AG10803 (cell line): ENCODE data around the gene JOSD2.

ENCODE experiments used
- DNase-seq: peaks from one replicate; pipeline ENCODE4 v3.0.0; 2010; ENCODE audit warnings: low read depth
- H3K4me3 ChIP-seq: 2 replicates; pipeline ENCODE4 v1.5.1; 2011; ENCODE audit warnings: mild to moderate bottlenecking, low read length, control low read depth
- CTCF ChIP-seq: conservative IDR thresholded peaks from 2 replicates; pipeline ENCODE4 v1.5.1; 2011; ENCODE audit warnings: mild to moderate bottlenecking, low read length, control low read depth, inconsistent platforms

Gene JOSD2

GRCh38 chr19:50517704-50518075, 6.7 kb upstream of the JOSD2 start:
- DNase-seq = no peak
- no peak for TF ChIP-seq CTCF
- no peak overlapping the region for H3K4me3 ChIP-seq

GRCh38 chr19:50516964-50517703, 6.1 kb upstream of the JOSD2 start:
- no peak for TF ChIP-seq CTCF
- DNase-seq = no peak
- H3K4me3 ChIP-seq = no peak overlapping the region

GRCh38 chr19:50516456-50516855, 5.5 kb upstream of the JOSD2 start:
- no peak for TF ChIP-seq CTCF
- DNase-seq = no peak
- H3K4me3 ChIP-seq = no peak overlapping the region

GRCh38 chr19:50515168-50515561, 4.2 kb upstream of the JOSD2 start:
- DNase-seq = no peak
- no peak overlapping the region for H3K4me3 ChIP-seq
- no peak for TF ChIP-seq CTCF

- H3K4me3 ChIP-seq = no peak overlapping the region
- DNase-seq = no peak
- no peak for TF ChIP-seq CTCF
These were observed 3.6 kb upstream of the JOSD2 start for GRCh38 chr19:50514346-50515167.

GRCh38 chr19:50513746-50514345, 2.9 kb upstream of the JOSD2 start, which contains the start of gene ASPDH:
ASPDH (minus strand) TSS chr19:50513913; CDS start chr19:50513823, 90 bp downstream.
- no peak within 1 kb of the TSS for H3K4me3 ChIP-seq
- no peak for DNase-seq
- no peak for TF ChIP-seq CTCF
